ENCODE measurements around the gene RPRD1B. TPM values are rescaled to one million over a fixed set of nuclear protein-coding genes. Genes with fewer than 3 reads are reported as not detected.

The RPRD1B gene
- polyA plus RNA-seq, 1 experiment: 21.0 TPM

- H3K27me3 ChIP-seq (ENCODE audit: control insufficient read depth, insufficient read depth, low read length): no peaks in the 10 kb centered on the region
- peaks cover 2% of the 10 kb centered on the region; the same call in 1 of the 2 replicates for H3K36me3 ChIP-seq (ENCODE audit: control insufficient read depth, insufficient read depth, low read length)
- no peak overlapping the region for H3K4me3 ChIP-seq (ENCODE audit: low read depth, low read length)
- ChIA-PET CTCF (interaction anchor here (1.0 kb wide), 1 partner anchor 14 kb away, joined by 3 read pairs; no protein-coding TSS in a partner anchor), POLR2A (no interaction called here)
- TF ChIP-seq CTCF (IDR thresholded peaks at IDR 0.05; ENCODE audit: insufficient read depth, low read depth, low read length): no peak
- no peak for DNase-seq (ENCODE audit: low read depth)
Observed at GRCh38 chr20:38021087-38021772, 12.3 kb upstream of the RPRD1B start.

GRCh38 chr20:38023181-38024001 lies 10.2 kb upstream of the RPRD1B start:
- TF ChIP-seq CTCF (IDR thresholded peaks at IDR 0.05; ENCODE audit: insufficient read depth, low read depth, low read length): no peak
- POLR2A ChIA-PET: no interaction called here
- no peak overlapping the region for H3K4me3 ChIP-seq (ENCODE audit: low read depth, low read length)
- CTCF ChIA-PET: interaction anchor here (1.0 kb wide), 1 partner anchor 198 kb away, joined by 3 read pairs; no protein-coding TSS in a partner anchor
- H3K27me3 ChIP-seq (ENCODE audit: control insufficient read depth, insufficient read depth, low read length): no peaks in the 10 kb centered on the region
- peak; percentile 41 for DNase-seq (ENCODE audit: low read depth)
- no peaks in the 10 kb centered on the region for H3K36me3 ChIP-seq (ENCODE audit: control insufficient read depth, insufficient read depth, low read length)

- no peak for TF ChIP-seq CTCF (IDR thresholded peaks at IDR 0.05; ENCODE audit: insufficient read depth, low read depth, low read length)
- Histone ChIP-seq H3K36me3 (ENCODE audit: control insufficient read depth, insufficient read depth, low read length) (no peaks in the 10 kb centered on the region), H3K4me3 (ENCODE audit: low read depth, low read length) (no peak overlapping the region), H3K27me3 (ENCODE audit: control insufficient read depth, insufficient read depth, low read length) (no peaks in the 10 kb centered on the region)
- ChIA-PET CTCF (no interaction called here), POLR2A (no interaction called here)
- DNase-seq (ENCODE audit: low read depth): no peak
Observed at GRCh38 chr20:38024496-38024895, 9.1 kb upstream of the RPRD1B start.

GRCh38 chr20:38029453-38029852 lies 4.1 kb upstream of the RPRD1B start:
- CTCF ChIA-PET: interaction anchor here (1.3 to 1.9 kb wide), 2 partner anchors 14 to 192 kb away, joined by 3 to 6 read pairs; no protein-coding TSS in a partner anchor
- Histone ChIP-seq H3K36me3 (ENCODE audit: control insufficient read depth, insufficient read depth, low read length) (no peaks in the 10 kb centered on the region), H3K4me3 (ENCODE audit: low read depth, low read length) (no peak overlapping the region), H3K27me3 (ENCODE audit: control insufficient read depth, insufficient read depth, low read length) (no peaks in the 10 kb centered on the region)
- POLR2A ChIA-PET: no interaction called here
- no peak for DNase-seq (ENCODE audit: low read depth)
- TF ChIP-seq CTCF (IDR thresholded peaks at IDR 0.05; ENCODE audit: insufficient read depth, low read depth, low read length): no peak

GRCh38 chr20:38031957-38032356 lies 1.6 kb upstream of the RPRD1B start:
- DNase-seq (ENCODE audit: low read depth): no peak
- ChIA-PET POLR2A (no interaction called here), CTCF (interaction anchor here (2.1 kb wide), 1 partner anchor 39 kb away, joined by 6 read pairs; no protein-coding TSS in a partner anchor)
- Histone ChIP-seq H3K4me3 (ENCODE audit: low read depth, low read length) (no peak overlapping the region), H3K27me3 (ENCODE audit: control insufficient read depth, insufficient read depth, low read length) (no peaks in the 10 kb centered on the region), H3K36me3 (ENCODE audit: control insufficient read depth, insufficient read depth, low read length) (peaks cover 2% of the 10 kb centered on the region; the same call in 1 of the 2 replicates)
- no peak for TF ChIP-seq CTCF (IDR thresholded peaks at IDR 0.05; ENCODE audit: insufficient read depth, low read depth, low read length)

Data from BJ (cell line).